ENCODE results near the gene PDE4D.

PDE4D gene

GRCh38 chr5:59905188-59905587 is 11.7 kb upstream of the PDE4D start:
- no peak for TF ChIP-seq POU6F1 (CRISPR knock-in tag; IDR thresholded peaks at IDR 0.05; ENCODE audit: borderline replicate concordance, low read depth)
- no peak for TF ChIP-seq ZFP3 (CRISPR knock-in tag; IDR thresholded peaks at IDR 0.05)
- no peak for TF ChIP-seq CREB5 (CRISPR knock-in tag; IDR thresholded peaks at IDR 0.05; ENCODE audit: low read depth)
- TF ChIP-seq GLIS3 (CRISPR knock-in tag; IDR thresholded peaks at IDR 0.05), result no peak
- TF ChIP-seq TSHZ2 (CRISPR knock-in tag; IDR thresholded peaks at IDR 0.05), result no peak
- TF ChIP-seq CSDC2 (CRISPR knock-in tag; IDR thresholded peaks at IDR 0.05), result no peak
- TF ChIP-seq BACH2 (CRISPR knock-in tag; IDR thresholded peaks at IDR 0.05; ENCODE audit: borderline replicate concordance), result no peak
- no peak for TF ChIP-seq ZC3H10 (CRISPR knock-in tag; IDR thresholded peaks at IDR 0.05)
- TF ChIP-seq TCF4 (CRISPR knock-in tag; IDR thresholded peaks at IDR 0.05; ENCODE audit: borderline replicate concordance), result peak; percentile 73; the same call in 1 of the 2 replicates
- no peak for TF ChIP-seq ZNF70 (CRISPR knock-in tag; IDR thresholded peaks at IDR 0.05)
- TF ChIP-seq ISL1 (CRISPR knock-in tag; IDR thresholded peaks at IDR 0.05), result peak; percentile 59
- no peak for TF ChIP-seq PPARA (CRISPR knock-in tag; IDR thresholded peaks at IDR 0.05; ENCODE audit: borderline replicate concordance)
- peak; percentile 11; the same call in 1 of the 2 replicates for TF ChIP-seq ZNF8 (CRISPR knock-in tag; IDR thresholded peaks at IDR 0.05)
- peak; percentile 48; the same call in 2 of the 3 replicates for ATAC-seq

GRCh38 chr5:59897075-59897474 is 3.5 kb upstream of the PDE4D start:
- no peak for ATAC-seq
- TF ChIP-seq CSRNP3 (CRISPR knock-in tag; IDR thresholded peaks at IDR 0.05) (no peak), BACH2 (CRISPR knock-in tag; IDR thresholded peaks at IDR 0.05; ENCODE audit: borderline replicate concordance) (no peak), ZNF8 (CRISPR knock-in tag; IDR thresholded peaks at IDR 0.05) (no peak), ZC3H10 (CRISPR knock-in tag; IDR thresholded peaks at IDR 0.05) (no peak), ARNTL (CRISPR knock-in tag; IDR thresholded peaks at IDR 0.05; ENCODE audit: borderline replicate concordance, low read depth) (no peak), POU6F1 (CRISPR knock-in tag; IDR thresholded peaks at IDR 0.05; ENCODE audit: borderline replicate concordance, low read depth) (no peak), TCF4 (CRISPR knock-in tag; IDR thresholded peaks at IDR 0.05; ENCODE audit: borderline replicate concordance) (no peak)

- no peak for TF ChIP-seq POU6F1 (CRISPR knock-in tag; IDR thresholded peaks at IDR 0.05; ENCODE audit: borderline replicate concordance, low read depth)
- no peak for TF ChIP-seq PPARA (CRISPR knock-in tag; IDR thresholded peaks at IDR 0.05; ENCODE audit: borderline replicate concordance)
- no peak for TF ChIP-seq SNAI2 (CRISPR knock-in tag; IDR thresholded peaks at IDR 0.05)
- no peak for TF ChIP-seq ZNF8 (CRISPR knock-in tag; IDR thresholded peaks at IDR 0.05)
- TF ChIP-seq ZFP3 (CRISPR knock-in tag; IDR thresholded peaks at IDR 0.05), result no peak
- TF ChIP-seq ARNTL (CRISPR knock-in tag; IDR thresholded peaks at IDR 0.05; ENCODE audit: borderline replicate concordance, low read depth), result no peak
- TF ChIP-seq RARB (CRISPR knock-in tag; IDR thresholded peaks at IDR 0.05), result no peak
- no peak for TF ChIP-seq ZFP30 (CRISPR knock-in tag; IDR thresholded peaks at IDR 0.05)
- TF ChIP-seq CREB5 (CRISPR knock-in tag; IDR thresholded peaks at IDR 0.05; ENCODE audit: low read depth), result no peak
Measured at GRCh38 chr5:59891962-59892643, 1.4 kb downstream of the PDE4D start.

More at GRCh38 chr5:59891962-59892643, 1.4 kb downstream of the PDE4D start:
- ATAC-seq, result no peak

All from SK-N-SH treated with all-trans-retinoic acid at 6 μM for 48 hours (cell line).